Measurements from ENCODE around the gene SERPINA6.

SERPINA6 gene

DNA sequence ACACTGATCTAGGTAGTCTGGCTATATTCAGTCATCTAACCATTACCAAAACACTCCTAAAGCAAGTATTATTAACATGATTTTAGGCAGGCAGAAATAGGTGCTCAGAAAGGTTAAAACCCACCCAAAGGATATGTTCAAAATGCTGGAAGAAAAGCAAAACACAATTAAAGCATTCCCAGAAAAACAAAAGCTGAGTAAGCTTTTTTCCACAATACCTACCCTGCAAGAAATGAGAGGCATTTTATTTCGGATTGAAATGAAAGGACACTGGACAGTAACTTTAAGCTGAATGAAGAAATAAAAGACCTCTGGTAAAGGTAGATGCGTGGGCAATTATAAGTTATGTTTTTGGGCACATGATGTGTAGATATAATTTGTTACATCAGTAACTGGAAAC, 8.2 kb downstream of the SERPINA6 start:
- H3K27ac ChIP-seq (ENCODE audit: low read length) = no peak overlapping the region
- H3K36me3 ChIP-seq (ENCODE audit: control insufficient read depth, low read depth, low read length) = no peaks in the 10 kb centered on the region
- no peaks in the 10 kb centered on the region for H3K27me3 ChIP-seq (ENCODE audit: control insufficient read depth, insufficient read depth, low read length)

DNA sequence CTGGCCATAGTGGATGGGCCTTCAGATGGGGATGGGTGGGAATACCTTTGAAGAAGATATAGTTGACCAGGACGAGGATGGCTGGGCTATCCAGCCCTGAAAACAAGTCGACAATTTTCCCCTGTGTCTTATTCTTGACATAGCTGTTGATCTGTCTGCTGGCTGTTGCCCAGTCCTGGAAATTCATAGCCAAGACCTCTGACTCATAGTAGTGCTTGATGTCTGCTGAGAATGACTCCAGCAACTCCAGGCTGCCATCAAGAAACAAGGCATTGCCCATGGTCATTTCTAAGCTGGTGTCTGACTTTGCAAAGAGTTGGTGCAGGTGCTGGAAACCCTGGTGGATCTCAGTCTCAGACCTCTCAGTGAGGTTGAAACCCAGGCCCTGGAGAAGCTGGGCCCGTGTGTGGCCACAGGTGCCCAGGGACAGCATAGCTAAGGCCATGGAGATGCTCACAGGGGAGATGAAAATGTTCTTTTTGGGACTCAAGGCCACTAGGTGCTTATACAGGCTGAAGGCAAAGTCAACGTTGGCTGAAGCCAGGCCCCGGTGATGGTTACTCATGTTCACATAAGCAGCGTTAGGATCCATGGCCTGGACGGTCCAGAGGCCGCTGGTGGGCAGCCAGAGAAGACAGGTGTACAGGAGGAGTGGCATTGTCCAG, 9.0 kb downstream of the SERPINA6 start:
- Histone ChIP-seq H3K4me3 (ENCODE audit: low read length) (no peak overlapping the region), H3K27ac (ENCODE audit: low read length) (no peak overlapping the region), H3K9ac (ENCODE audit: low read length) (no peak overlapping the region), H3K27me3 (ENCODE audit: control insufficient read depth, insufficient read depth, low read length) (no peaks in the 10 kb centered on the region), H3K4me1 (ENCODE audit: control insufficient read depth, low read depth, low read length) (no peaks in the 10 kb centered on the region), H3K9me3 (ENCODE audit: control insufficient read depth, low read depth, low read length) (no peaks in the 10 kb centered on the region), H3K36me3 (ENCODE audit: control insufficient read depth, low read depth, low read length) (no peaks in the 10 kb centered on the region)

More for the DNA sequence above, 8.2 kb downstream of the SERPINA6 start:
- H3K9me3 ChIP-seq (ENCODE audit: control insufficient read depth, low read depth, low read length) = no peaks in the 10 kb centered on the region
- H3K9ac ChIP-seq (ENCODE audit: low read length) = no peak overlapping the region
- H3K4me1 ChIP-seq (ENCODE audit: control insufficient read depth, low read depth, low read length) = no peaks in the 10 kb centered on the region
- no peak overlapping the region for H3K4me3 ChIP-seq (ENCODE audit: low read length)

- no peaks in the 10 kb centered on the region for H3K27me3 ChIP-seq (ENCODE audit: control insufficient read depth, insufficient read depth, low read length)
- no peak overlapping the region for H3K4me3 ChIP-seq (ENCODE audit: low read length)
- H3K36me3 ChIP-seq (ENCODE audit: control insufficient read depth, low read depth, low read length) = no peaks in the 10 kb centered on the region
- no peak overlapping the region for H3K9ac ChIP-seq (ENCODE audit: low read length)
- no peaks in the 10 kb centered on the region for H3K9me3 ChIP-seq (ENCODE audit: control insufficient read depth, low read depth, low read length)
- H3K27ac ChIP-seq (ENCODE audit: low read length) = no peak overlapping the region
- H3K4me1 ChIP-seq (ENCODE audit: control insufficient read depth, low read depth, low read length) = no peaks in the 10 kb centered on the region
These were observed 10.5 kb downstream of the SERPINA6 start for GRCh38 chr14:94312481-94313246.

DNA sequence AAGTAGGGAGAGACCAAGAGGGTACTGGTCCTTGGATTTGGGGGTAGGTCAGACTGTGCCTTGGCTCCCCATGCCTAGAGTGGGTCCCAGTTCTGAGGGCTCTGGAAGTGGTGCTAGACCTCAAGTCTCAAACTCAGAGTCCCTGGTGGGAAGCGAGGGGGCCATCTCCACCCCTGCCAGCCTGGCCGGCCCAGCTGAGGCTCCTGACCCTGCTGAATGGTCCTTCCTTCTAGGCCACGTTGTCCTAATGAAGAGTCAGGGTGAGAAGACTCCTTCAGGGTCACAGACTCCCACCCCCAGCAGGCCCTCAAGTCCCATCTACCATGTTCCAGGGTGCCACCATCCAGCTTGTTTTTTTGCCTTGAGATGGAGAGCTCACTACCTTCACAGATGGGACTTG, 12.9 kb downstream of the SERPINA6 start:
- H3K4me1 ChIP-seq (ENCODE audit: control insufficient read depth, low read depth, low read length) = no peaks in the 10 kb centered on the region
- H3K27ac ChIP-seq (ENCODE audit: low read length) = no peak overlapping the region
- H3K36me3 ChIP-seq (ENCODE audit: control insufficient read depth, low read depth, low read length) = no peaks in the 10 kb centered on the region
- H3K9me3 ChIP-seq (ENCODE audit: control insufficient read depth, low read depth, low read length) = no peaks in the 10 kb centered on the region
- H3K4me3 ChIP-seq (ENCODE audit: low read length) = no peak overlapping the region
- no peaks in the 10 kb centered on the region for H3K27me3 ChIP-seq (ENCODE audit: control insufficient read depth, insufficient read depth, low read length)
- H3K9ac ChIP-seq (ENCODE audit: low read length) = no peak overlapping the region

GRCh38 chr14:94309721-94310120, 13.4 kb downstream of the SERPINA6 start:
- H3K9me3 ChIP-seq (ENCODE audit: control insufficient read depth, low read depth, low read length) = no peaks in the 10 kb centered on the region
- H3K4me1 ChIP-seq (ENCODE audit: control insufficient read depth, low read depth, low read length) = no peaks in the 10 kb centered on the region

GRCh38 chr14:94307410-94307992, 15.6 kb downstream of the SERPINA6 start:
- no peaks in the 10 kb centered on the region for H3K27me3 ChIP-seq (ENCODE audit: control insufficient read depth, insufficient read depth, low read length)

More at GRCh38 chr14:94309721-94310120, 13.4 kb downstream of the SERPINA6 start:
- H3K27ac ChIP-seq (ENCODE audit: low read length) = no peak overlapping the region
- no peaks in the 10 kb centered on the region for H3K36me3 ChIP-seq (ENCODE audit: control insufficient read depth, low read depth, low read length)
- H3K9ac ChIP-seq (ENCODE audit: low read length) = no peak overlapping the region
- no peaks in the 10 kb centered on the region for H3K27me3 ChIP-seq (ENCODE audit: control insufficient read depth, insufficient read depth, low read length)
- H3K4me3 ChIP-seq (ENCODE audit: low read length) = no peak overlapping the region

DNA sequence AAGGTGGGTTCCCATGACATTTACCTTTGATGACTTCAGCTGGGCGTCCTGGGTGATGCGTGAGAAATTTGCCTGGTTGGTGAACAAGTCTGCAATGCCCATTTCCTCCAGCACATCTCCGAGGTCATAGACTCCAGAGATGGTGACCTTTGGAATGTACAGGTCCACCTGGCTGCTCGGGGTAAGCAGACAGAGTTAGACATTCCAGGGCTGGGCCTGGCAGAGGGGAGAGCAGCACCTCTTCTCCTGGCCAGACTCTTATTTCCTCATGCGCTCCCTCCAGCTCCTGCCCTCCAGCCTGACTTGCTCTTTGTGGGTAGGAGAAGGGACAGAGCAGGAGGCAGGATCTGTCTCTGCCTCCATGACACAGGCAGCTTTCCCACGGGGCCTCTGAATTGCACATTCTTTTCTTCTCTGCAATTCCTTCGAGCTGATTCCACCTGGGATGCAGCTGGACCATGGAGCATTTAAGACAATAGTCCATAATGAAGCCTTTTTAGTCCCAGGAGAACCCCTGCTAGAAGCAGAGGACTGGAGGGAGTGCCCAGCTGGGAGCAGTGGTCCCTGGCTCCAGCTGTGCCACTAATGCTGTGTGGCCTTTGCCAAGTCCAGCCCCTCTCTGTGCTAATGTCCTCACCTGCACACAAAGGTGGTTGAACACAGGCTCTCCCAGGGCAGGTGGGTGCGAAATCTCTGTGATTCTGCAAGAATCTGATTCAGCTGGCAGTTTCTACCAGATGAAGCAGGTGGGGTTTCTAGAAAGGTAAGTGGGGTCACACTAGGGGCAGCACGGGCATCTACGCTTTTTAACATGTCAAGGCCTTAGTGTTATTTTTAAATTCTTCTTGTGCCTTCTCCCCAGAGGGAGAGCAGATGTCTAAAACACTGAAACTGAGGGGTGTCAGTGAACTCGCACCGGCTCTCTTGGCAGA, 16.8 kb downstream of the SERPINA6 start:
- no peaks in the 10 kb centered on the region for H3K36me3 ChIP-seq (ENCODE audit: control insufficient read depth, low read depth, low read length)
- H3K27me3 ChIP-seq (ENCODE audit: control insufficient read depth, insufficient read depth, low read length) = no peaks in the 10 kb centered on the region
- no peak overlapping the region for H3K27ac ChIP-seq (ENCODE audit: low read length)
- H3K4me3 ChIP-seq (ENCODE audit: low read length) = no peak overlapping the region
- H3K9ac ChIP-seq (ENCODE audit: low read length) = no peak overlapping the region
- H3K4me1 ChIP-seq (ENCODE audit: control insufficient read depth, low read depth, low read length) = no peaks in the 10 kb centered on the region
- H3K9me3 ChIP-seq (ENCODE audit: control insufficient read depth, low read depth, low read length) = no peaks in the 10 kb centered on the region

More at GRCh38 chr14:94307410-94307992, 15.6 kb downstream of the SERPINA6 start:
- H3K36me3 ChIP-seq (ENCODE audit: control insufficient read depth, low read depth, low read length) = no peaks in the 10 kb centered on the region
- no peak overlapping the region for H3K27ac ChIP-seq (ENCODE audit: low read length)
- H3K9me3 ChIP-seq (ENCODE audit: control insufficient read depth, low read depth, low read length) = no peaks in the 10 kb centered on the region
- no peak overlapping the region for H3K9ac ChIP-seq (ENCODE audit: low read length)
- no peak overlapping the region for H3K4me3 ChIP-seq (ENCODE audit: low read length)
- no peaks in the 10 kb centered on the region for H3K4me1 ChIP-seq (ENCODE audit: control insufficient read depth, low read depth, low read length)

DNA sequence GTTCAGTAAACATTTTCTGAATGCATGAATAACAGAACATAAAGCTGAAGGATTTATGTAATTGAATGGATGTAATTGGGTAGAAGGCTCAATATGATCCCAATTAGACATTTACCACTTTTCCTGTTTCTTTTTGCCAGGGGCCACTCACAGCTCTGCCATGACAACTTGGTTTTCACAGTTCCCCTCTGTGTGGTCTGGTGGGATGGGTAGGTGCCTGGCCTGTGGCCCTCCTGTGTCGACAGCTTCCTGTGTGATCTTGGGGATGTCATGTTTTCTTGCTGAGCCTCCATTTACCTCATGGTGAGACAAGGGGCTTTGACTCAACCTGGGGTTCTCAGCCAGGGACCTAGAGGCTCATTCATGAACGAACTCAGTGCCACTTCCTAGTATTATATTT, 17.5 kb downstream of the SERPINA6 start:
- no peaks in the 10 kb centered on the region for H3K27me3 ChIP-seq (ENCODE audit: control insufficient read depth, insufficient read depth, low read length)
- H3K27ac ChIP-seq (ENCODE audit: low read length) = no peak overlapping the region
- no peaks in the 10 kb centered on the region for H3K4me1 ChIP-seq (ENCODE audit: control insufficient read depth, low read depth, low read length)
- no peak overlapping the region for H3K4me3 ChIP-seq (ENCODE audit: low read length)
- H3K36me3 ChIP-seq (ENCODE audit: control insufficient read depth, low read depth, low read length) = no peaks in the 10 kb centered on the region
- no peak overlapping the region for H3K9ac ChIP-seq (ENCODE audit: low read length)
- H3K9me3 ChIP-seq (ENCODE audit: control insufficient read depth, low read depth, low read length) = no peaks in the 10 kb centered on the region

GRCh38 chr14:94304243-94304642, 18.9 kb downstream of the SERPINA6 start:
- no peaks in the 10 kb centered on the region for H3K27me3 ChIP-seq (ENCODE audit: control insufficient read depth, insufficient read depth, low read length)
- H3K9ac ChIP-seq (ENCODE audit: low read length) = no peak overlapping the region
- H3K36me3 ChIP-seq (ENCODE audit: control insufficient read depth, low read depth, low read length) = no peaks in the 10 kb centered on the region
- no peaks in the 10 kb centered on the region for H3K9me3 ChIP-seq (ENCODE audit: control insufficient read depth, low read depth, low read length)
- H3K4me3 ChIP-seq (ENCODE audit: low read length) = no peak overlapping the region
- H3K4me1 ChIP-seq (ENCODE audit: control insufficient read depth, low read depth, low read length) = no peaks in the 10 kb centered on the region
- H3K27ac ChIP-seq (ENCODE audit: low read length) = no peak overlapping the region

DNA sequence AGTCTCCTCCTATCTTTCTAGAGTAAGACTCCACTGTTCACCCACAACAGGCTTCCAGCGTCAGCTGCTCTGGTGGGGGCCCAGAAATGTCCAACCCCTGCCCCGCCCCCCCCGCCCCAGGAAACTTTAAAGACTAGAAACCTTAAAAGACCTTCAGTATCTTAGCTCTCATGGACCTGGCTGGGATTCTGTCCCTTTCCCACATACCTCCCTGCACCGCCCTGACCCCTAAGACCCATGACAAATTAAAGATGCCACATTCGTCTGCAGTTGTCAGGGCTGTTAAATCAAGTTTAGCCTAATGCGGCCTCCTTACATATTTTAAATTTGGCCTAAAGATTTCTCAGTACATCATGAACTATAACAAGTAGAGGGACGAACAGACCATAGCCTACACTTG, 20.0 kb downstream of the SERPINA6 start:
- no peak overlapping the region for H3K27ac ChIP-seq (ENCODE audit: low read length)
- no peaks in the 10 kb centered on the region for H3K4me1 ChIP-seq (ENCODE audit: control insufficient read depth, low read depth, low read length)
- no peak overlapping the region for H3K9ac ChIP-seq (ENCODE audit: low read length)
- no peaks in the 10 kb centered on the region for H3K27me3 ChIP-seq (ENCODE audit: control insufficient read depth, insufficient read depth, low read length)
- no peak overlapping the region for H3K4me3 ChIP-seq (ENCODE audit: low read length)
- H3K36me3 ChIP-seq (ENCODE audit: control insufficient read depth, low read depth, low read length) = no peaks in the 10 kb centered on the region
- H3K9me3 ChIP-seq (ENCODE audit: control insufficient read depth, low read depth, low read length) = no peaks in the 10 kb centered on the region

DNA sequence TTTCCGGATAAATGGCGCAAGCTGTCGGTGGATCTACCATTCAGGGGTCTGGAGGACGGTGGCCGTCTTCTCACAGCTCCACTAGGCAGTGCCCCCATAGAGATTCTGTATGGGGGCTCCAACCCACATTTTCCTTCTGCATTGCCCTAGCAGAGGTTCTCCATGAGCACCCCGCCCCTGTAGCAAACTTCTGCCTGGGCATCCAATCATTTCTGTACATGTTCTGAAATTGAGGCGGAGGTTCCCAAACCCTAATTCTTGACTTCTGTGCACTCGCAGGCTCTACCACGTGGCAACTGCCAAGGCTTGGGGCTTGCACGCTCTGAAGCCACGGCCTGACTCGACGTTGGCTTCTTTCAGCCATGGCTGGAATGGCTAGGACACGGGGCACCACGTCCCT, 25.0 kb downstream of the SERPINA6 start:
- Histone ChIP-seq H3K36me3 (ENCODE audit: control insufficient read depth, low read depth, low read length) (no peaks in the 10 kb centered on the region), H3K9me3 (ENCODE audit: control insufficient read depth, low read depth, low read length) (no peaks in the 10 kb centered on the region), H3K27me3 (ENCODE audit: control insufficient read depth, insufficient read depth, low read length) (no peaks in the 10 kb centered on the region), H3K27ac (ENCODE audit: low read length) (no peak overlapping the region), H3K4me3 (ENCODE audit: low read length) (no peak overlapping the region), H3K9ac (ENCODE audit: low read length) (no peak overlapping the region), H3K4me1 (ENCODE audit: control insufficient read depth, low read depth, low read length) (no peaks in the 10 kb centered on the region)

Data from iPS-18a (cell line).